GM19328 (cell line): ENCODE data around the gene BCAR1.
"Not testable (repeated sequence)": the region's sequence is repeated elsewhere in the genome, so short reads cannot be mapped to it uniquely, and the experiment has no call there.

ENCODE experiments used
- ATAC-seq: cut with Tn5 transposase; IDR thresholded peaks from one replicate; pipeline ENCODE4 v1.9.1; 2021; ENCODE audit warnings: mild to moderate bottlenecking, moderate library complexity; ENCODE audit not compliant: unreplicated experiment

BCAR1 gene

GRCh38 chr16:75251280-75252048 lies at the start of gene BCAR1:
BCAR1 (minus strand) TSS chr16:75251624; CDS start chr16:75251482, 142 bp downstream.
- ATAC-seq, result peak; percentile 69

GRCh38 chr16:75298267-75298666 lies 46.8 kb upstream of the BCAR1 start:
- no peak for ATAC-seq

GRCh38 chr16:75296606-75297005 lies 45.2 kb upstream of the BCAR1 start:
- ATAC-seq, result no peak

- no peak for ATAC-seq
Measured at GRCh38 chr16:75294773-75295459, 43.5 kb upstream of the BCAR1 start.

GRCh38 chr16:75293772-75294171 lies 42.3 kb upstream of the BCAR1 start:
- no peak for ATAC-seq

GRCh38 chr16:75293173-75293572 lies 41.7 kb upstream of the BCAR1 start:
- ATAC-seq, result no peak

- no peak for ATAC-seq
Measured at GRCh38 chr16:75292691-75293090, 41.3 kb upstream of the BCAR1 start.

- ATAC-seq, result no peak
Measured at GRCh38 chr16:75289189-75289588, 37.8 kb upstream of the BCAR1 start.

- ATAC-seq, result no peak
Measured at GRCh38 chr16:75288596-75289120, 37.2 kb upstream of the BCAR1 start.

- no peak for ATAC-seq
Measured at GRCh38 chr16:75288181-75288580, 36.8 kb upstream of the BCAR1 start.

- no peak for ATAC-seq
Measured at GRCh38 chr16:75287708-75288107, 36.3 kb upstream of the BCAR1 start.

GRCh38 chr16:75286389-75286788 lies 35.0 kb upstream of the BCAR1 start:
- ATAC-seq, result no peak

GRCh38 chr16:75282466-75283281 lies 31.2 kb upstream of the BCAR1 start:
- ATAC-seq, result no peak

GRCh38 chr16:75281826-75282225 lies 30.4 kb upstream of the BCAR1 start:
- no peak for ATAC-seq

GRCh38 chr16:75281009-75281408 lies 29.6 kb upstream of the BCAR1 start:
- ATAC-seq, result not testable (repeated sequence)

- ATAC-seq, result no peak
Measured at GRCh38 chr16:75280331-75280804, 28.9 kb upstream of the BCAR1 start.

- no peak for ATAC-seq
Measured at GRCh38 chr16:75279305-75279704, 27.9 kb upstream of the BCAR1 start.

- ATAC-seq, result no peak
Measured at GRCh38 chr16:75273054-75273925, 21.9 kb upstream of the BCAR1 start.

GRCh38 chr16:75272629-75273028 lies 21.2 kb upstream of the BCAR1 start:
- not testable (repeated sequence) for ATAC-seq

- ATAC-seq, result no peak
Measured at GRCh38 chr16:75272097-75272551, 20.7 kb upstream of the BCAR1 start.
